ENCODE measurements around the gene RXRA.

RXRA gene

DNA sequence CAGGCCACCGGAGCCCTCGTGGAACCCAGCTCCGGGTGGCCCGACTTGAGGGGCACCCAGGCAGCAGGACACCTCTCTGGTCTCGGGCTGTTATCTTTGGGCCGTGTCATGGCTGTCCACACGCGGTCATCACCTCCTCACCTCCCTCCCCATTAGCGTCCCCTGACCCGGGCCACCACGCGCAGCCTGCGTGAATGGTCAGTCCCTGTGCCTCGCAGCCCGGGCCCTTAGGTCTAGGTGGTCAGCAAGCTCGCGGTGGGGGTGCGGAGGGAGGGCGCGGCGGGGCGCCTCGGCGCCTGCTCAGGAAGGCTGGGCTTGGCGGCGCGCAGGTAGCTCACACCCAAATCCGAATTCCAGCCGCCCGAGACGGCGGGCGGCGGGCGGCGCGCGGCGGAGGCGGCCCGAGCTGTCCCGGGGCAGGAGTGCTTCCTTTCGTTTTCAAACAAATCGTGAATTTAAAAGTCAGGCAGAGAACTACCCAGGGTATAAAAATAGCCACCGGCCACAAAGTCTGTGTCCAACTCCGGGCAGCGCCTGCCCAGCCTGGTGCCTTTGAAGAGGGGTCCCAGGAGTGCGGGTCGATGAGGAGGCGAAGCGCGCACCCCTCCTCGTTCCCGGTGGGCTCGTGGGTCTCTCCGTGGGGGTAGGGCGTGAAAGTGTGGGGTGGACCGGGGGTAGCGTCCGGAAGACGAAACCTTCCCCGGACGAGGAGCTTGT is 1.0 kb upstream of the RXRA start:
- DNase-seq: no peak

DNA sequence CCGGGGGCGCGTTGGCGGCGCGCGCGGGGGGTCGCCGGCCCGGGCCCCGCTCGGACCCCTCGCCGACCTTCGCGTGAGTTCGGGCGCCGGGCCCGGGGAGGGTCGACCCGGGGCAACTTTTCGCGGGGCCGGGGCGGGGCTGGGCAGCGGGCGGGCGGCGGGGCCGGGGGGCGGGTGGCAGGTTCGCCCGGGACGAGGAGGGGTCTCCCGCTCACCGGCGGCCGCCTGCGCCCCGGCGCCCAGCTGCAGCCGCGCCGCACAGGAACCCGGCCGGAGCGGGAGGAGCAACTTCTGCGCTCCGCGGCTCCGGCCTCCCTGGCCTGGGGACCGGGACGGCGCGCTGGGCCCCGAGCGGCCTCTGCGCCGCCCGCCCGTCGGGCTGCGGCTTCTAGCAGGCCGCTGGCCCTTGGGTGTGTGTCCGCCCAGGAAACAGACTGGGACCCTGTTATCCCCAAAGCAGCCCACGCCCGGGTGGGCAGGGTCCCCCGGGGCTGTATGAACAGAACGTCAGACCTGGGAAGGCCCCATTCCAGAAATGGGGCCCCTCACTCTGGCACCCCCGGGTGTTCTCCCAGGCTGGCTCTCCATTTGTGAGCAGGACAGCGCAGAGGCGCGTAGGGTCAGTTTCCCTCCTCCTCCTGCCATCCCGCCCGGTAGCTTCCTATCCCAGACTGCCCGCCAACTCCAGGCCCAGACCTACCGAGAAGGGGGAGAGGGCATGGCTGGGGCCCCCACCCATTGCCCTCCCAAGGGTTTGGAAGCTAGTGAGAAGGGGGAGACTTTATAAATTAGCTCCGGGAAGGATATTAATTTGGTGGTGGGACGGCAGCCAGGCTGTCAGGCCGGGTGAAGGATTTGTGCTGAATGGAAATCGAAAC is 708 bp downstream of the RXRA start:
- DNase-seq: no peak

DNA sequence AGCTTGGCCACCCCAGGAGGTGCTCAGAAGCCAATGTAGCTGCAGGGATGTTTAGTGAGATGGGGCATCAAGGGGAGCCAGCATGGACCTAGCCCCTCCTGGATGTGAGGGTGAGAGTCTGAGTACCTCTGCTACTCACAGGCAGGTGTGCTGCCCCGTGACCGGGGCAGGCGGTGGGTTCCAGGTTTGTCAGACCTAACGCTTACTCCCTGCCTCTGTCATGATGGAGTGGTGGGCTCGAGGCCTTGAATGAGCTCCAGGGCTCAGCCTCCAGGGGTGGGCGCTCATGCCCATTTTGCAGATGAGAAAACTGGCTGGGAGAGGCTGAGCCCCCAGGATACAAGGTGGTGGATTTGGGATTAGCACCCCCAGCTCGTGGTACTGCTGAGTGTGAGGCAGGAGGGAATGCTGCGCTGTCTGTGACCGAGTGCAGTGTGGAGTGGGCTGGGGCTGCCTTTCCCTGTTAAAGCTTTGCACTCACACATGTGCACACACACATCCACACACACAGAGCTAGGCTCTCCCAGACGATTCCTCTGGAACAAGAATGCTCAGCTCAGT is 1.5 kb downstream of the RXRA start:
- no peak for DNase-seq

DNA sequence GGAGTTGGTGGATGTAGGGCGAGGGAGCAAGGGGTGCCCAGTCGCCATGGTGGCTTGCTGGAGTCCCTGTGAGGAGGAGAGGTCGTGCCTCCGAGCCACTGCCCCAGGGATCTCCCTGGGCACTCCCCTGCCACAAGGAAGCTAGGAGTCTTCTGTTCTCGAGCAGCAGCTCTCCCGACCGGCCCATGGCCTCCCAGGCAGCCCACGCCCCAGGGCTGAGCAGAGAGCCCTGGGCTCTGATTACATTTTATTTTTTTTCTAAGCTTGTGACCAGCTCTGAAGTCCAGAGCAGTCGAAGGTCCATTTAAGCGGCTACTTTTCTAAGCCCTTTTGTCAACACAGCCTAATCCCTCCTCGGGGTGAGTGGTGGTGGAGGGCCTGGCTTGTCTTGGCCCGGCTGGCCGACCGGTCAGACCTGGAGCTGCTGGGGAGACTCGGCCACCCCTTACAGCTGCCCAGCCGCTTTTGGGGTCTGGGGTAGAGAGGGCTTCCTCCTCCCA is 2.1 kb downstream of the RXRA start:
- no peak for DNase-seq

DNA sequence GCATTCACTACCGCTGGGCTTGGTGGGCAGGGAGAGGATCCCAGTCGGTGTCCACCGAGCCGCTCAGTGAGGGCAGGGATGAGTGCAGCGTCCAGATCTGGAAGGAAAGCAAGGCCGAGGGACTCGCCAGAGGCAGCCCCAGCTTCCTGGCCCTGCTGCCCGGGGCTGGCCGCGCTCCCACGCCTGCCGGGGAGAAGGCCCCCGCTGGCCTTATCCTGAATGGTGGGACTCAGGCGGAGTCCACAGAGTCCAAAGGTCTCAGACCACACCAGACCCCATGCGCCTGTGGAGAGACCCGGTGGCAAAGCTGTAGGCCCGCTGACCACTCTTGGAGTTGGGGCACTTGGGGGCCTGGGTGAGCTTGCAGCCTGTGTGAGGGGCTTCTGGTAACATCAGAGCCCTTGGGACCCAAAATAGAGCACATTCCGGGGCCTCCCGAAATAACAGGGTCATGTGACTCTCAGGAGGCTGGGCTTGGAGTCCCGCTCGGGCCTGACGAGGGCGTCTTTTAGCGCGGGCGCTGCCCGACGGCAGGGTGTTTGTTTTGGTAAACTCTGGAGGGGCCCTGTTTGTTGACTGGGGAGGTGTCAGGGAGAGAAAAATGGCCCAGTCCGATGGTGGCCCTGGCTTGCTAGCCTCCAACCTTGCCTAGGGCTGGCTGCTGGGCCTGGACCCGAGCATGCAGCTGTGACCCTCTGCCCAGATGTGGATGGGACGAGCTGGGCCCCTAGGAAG is 2.8 kb downstream of the RXRA start:
- DNase-seq: no peak

DNA sequence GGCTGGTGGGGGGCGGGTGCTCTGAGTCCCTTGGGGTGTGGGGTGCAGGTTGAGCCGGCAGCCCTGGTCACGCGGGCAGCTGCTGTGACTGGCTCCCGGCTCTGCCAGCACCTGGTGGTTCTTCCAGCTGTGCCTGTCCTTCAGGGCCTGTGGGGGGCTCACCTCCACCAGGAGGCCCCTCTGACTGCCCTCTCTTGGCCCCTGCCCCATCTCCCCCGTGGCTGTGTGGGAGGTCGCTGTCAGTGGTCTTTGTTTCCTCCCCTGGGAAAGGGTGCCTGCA is 3.3 kb downstream of the RXRA start:
- no peak for DNase-seq

DNA sequence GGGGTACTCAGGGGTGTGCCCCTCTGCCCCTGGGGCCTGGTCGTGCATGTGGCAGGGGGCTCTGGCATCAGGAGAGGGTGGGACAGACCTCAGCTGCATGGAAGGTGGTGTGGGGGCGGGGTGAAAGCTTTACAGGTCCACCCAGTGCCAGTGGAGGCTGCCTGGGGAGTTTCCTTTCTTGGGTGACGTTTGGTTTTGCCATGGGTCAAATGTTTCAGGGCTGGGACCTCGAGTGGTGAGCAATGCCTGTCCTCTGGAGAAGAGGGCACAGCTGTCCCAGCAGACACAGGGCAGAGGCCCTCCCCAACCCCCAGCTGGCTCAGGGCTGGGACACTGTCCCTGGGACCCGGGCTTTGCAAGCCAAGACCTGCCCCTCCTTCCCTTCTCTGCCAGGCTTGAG is 3.6 kb downstream of the RXRA start:
- DNase-seq: no peak

DNA sequence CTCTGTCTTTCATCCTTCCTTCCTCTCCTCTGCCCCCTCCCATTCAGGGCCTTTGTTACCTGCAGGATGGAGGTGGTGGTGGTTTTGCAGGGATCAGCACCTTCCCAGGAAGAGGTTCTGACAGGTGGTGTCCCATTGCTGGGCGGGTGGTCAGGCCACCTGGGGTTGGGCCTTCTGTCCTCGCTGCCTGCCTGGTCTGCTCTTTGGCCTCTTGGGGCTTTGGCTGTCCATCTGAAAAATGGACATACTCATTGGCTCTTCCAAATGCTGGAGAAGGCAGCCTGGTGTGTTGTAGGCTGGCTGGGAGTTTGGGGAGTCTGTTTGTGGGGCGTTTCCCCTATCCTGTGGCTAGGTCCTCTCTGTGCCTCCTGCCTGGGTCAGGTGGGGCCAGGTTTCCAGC is 4.3 kb downstream of the RXRA start:
- no peak for DNase-seq

DNA sequence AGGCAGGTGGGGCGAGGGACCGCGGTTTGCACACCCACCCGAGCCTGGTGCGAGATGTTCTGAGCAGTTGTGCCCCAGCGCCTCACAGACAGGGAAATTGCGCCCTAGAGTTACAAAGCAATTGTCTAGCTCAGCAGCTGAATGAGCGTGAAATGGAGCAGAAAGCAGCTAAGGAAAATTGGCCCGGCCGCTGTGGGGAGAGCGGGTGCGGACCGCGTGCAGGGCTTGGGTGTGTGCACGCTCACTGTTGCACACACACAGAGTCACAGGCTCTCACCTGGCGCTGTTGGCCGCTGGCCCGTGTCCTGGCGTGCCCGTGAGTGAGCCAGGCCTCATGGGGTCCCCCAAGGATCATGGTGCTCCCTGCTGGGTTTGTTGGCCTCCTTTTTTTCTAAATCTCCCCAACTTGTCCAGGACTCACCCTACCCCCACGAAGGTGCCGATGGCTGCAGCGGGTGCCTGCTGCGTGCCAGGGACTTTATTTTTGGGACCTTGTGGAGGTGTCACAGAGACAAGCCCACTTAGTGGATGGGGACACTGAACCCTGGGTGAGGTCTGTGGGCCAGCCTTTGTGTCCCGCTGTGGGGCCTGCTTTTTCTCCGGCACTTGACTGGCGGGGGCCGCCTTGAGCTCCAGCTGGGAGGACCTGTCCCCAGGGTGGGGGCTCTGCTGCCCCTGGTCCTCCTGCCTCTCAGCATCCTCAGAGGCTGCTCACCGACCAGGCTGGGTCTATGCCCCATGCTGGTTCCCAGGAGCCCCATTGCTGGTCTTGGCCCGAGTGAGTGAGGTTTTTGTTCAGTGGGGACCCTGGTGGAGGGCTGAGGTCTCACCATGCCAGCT is 5.2 kb downstream of the RXRA start:
- no peak for DNase-seq

DNA sequence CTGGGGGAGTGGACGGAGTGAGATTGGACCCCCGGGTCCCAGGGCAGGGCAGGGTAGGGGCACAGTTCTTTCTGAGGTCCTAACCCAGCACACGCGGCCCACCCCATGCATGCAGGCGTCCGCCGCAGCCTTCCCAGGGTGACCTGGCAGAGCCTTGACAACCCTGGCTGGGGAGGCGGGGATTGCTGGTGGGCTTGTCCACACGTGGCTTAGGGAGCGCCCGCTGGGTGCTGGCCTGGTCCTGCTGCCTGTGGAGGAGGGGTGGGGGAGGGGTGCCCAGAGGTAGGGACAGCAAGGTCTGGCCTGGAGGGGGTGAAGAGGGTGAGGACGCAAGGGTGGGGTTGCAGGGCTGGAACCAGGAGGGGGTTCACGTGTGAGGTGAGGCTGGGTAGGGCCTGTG is 6.0 kb downstream of the RXRA start:
- no peak for DNase-seq

DNA sequence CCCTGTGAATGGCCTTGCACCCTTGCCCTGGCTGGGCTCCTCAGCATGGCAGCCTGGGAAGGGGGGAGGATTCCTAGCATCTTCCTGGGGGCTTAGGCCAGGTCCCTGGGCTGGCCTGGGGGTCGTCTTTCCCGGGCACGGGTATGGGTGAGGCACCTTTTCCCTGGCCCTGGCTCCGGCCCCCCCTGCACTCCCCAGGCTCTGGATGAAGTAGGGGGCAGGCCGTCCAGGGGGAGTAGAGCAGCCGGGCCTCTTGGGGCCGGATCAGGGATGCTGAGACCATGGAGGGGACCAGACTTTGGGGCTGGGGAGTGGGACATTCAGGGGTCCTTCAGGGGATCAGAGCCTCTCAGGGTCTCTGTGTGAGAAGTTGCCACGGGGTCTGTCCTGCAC is 6.6 kb downstream of the RXRA start:
- DNase-seq: no peak

DNA sequence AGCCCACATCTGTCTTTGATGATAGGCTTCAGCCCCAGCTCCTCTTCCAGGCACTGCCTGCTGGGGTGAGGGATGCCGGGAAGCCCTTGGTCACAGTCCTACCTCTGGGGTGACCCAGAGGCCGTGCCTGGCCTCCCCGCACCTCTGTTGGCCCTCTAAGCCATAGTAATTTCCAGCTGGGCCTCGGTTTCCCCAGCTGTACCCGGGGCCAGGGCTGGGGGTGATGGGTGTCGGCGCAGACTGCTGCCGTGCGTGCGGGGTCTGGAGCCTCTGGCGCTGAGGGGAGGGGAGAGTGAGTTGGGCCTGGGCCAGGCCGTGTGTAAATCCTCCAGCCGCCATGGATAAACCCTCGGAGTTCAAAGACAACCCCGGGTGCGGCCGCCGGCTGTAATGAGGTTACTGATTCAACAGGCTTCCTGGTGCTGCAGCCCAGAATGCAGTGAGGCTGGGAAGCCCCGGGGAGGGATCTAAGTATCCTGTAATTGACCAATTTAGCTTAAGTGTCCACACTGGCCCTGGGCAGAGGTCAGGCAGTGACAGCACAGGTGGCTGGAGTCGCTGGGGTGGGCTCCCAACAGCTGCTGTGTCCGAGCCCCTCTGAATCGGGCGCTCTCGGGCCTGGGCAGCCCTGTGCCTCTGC is 7.1 kb downstream of the RXRA start:
- DNase-seq: no peak

DNA sequence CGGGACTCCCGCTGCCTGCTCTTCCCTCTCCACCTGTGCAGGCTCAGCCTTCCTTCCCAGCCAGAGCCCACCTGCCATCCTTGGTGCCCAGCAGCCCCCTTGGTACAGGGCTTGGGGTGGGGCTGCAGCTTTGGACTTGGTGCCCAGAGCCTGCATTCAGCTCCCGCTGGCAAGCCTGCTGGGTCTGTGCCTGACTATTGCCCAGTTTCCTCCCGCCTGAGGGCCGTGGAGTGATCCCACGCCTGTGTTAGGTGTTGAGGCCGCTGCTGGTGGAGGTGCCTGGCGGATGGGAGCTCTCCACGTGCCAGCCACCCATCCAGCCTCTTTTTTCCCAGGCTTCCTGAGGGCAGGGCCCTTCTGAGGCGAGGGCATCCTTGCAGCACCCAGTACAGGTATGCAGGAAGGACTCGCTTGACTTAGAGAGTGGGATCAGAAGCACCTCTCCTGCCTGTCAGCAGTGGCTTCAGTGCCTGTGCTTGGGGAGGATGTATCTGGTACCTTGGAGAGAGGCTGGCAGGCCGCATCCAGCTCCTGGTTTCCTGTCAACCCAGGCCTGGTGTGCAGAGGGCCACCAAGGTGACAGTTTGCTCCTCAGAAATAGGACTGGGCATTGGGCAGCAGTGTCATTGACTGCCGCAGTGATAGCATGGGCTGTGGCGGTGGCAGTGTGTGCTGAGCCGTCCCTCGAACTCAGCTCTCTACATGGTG is 7.8 kb downstream of the RXRA start:
- no peak for DNase-seq

DNA sequence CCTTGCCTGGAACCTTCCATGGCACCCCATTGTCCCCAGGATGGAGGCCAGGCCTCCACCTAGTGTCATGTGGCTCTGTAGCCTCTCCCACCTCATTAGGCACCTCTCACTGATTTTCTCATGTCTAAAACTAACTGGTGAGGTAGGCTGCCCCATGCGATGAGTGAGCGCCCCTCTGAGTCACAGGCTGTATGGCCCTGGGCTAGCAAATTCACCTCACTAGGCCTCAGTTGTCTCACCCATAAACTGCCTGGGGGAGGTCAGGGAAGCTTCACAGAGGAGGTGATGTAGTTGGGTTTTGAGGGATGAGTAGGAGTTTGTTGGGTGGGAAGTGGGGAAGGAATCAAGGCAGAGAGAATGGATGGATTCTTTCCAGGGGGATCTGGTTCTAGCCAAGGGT is 8.8 kb downstream of the RXRA start:
- no peak for DNase-seq

DNA sequence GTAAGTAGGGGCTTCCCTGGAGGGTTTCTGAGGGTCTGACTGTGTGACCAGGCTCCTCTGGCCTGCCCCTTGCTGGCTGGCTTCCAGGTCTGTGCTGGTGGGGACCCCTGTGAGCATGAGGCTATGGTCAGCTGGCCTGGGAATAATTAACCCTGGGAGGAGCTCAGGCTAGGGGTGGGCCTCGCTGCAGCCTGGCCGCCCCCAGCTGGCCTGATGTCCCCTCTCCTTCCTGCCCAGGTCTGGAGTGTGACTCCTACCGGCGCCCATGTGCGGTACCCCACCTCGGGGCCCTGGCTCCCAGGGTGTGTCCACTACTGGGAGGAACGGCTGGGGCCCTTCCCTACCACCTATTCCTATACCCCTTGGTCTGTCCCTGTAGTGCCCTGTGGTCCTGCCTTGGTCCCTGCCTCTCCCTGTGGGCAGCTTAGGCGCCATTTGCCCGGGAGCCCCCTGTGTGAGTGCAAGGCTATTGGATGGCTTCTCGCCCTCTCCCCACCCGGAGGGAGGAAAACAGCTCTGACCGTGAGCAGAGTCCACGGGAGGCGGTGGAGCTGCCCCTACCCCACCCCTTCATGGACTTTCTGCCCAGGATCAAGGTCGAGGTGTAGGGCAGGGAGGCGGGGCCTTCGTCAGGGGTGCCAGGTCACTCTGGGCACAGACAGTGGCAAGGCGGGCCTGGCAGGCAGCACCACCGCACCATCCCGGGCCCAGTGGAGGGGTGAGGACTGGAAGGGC is 9.4 kb downstream of the RXRA start:
- no peak for DNase-seq

DNA sequence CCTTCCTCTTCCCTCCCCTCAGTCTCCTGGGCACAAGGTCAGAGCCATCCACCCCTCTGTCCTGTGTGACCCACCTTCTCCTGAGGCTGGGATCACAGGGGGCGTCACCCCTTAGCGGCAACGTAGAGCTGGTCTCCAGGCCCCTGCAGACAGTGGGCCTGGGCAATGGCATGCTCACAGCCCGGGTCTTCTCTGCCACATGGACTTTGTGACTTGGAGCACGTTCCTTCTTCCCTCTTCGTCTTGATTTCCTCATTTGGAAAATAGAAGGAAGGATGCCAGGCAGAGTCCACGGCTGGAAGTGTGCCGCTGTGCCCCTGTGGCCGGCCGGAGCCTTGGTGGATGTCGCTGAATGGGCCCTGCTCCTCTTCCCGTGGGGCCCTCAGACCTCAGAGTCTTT is 10.0 kb downstream of the RXRA start:
- DNase-seq: no peak

DNA sequence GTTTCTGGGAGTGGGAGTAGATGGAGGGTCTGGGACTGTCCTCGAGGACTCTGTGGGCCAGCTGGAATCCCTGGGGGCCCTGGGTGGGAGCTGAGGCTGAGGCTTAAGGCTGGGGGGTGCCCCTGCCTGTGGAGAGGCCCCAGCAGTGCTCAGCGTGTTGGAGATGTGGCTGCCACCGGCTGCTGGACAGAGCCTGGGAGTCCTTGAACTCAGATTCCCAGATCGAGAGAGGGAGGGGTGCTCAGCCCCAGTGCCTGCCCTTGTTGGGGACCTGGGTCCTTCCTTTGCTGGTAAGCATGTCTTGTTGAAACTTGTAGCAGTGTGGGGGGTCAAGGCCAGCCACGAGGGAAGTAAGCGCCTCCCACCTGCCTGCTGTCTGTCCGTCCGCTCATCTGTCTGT is 10.7 kb downstream of the RXRA start:
- DNase-seq: no peak

DNA sequence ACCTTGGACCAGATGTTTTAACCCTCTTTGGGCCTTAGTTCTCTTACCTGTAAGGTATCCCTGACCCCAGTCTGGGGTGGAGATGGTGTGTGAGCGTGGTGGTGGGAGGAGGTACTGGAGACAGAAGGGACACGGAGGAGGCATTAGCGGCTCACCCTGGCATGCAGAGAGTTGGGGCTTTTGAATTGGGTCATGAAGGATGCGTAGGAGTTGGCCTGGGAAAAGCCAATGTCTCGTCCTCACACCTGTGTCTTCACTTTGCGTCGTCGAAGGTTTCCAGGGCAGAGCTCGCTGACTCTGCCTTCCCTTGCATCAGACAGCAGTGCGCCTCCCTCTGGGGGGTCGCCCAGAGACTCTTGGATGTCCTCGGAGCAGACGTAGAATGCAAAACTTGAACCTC is 11.2 kb downstream of the RXRA start:
- no peak for DNase-seq

DNA sequence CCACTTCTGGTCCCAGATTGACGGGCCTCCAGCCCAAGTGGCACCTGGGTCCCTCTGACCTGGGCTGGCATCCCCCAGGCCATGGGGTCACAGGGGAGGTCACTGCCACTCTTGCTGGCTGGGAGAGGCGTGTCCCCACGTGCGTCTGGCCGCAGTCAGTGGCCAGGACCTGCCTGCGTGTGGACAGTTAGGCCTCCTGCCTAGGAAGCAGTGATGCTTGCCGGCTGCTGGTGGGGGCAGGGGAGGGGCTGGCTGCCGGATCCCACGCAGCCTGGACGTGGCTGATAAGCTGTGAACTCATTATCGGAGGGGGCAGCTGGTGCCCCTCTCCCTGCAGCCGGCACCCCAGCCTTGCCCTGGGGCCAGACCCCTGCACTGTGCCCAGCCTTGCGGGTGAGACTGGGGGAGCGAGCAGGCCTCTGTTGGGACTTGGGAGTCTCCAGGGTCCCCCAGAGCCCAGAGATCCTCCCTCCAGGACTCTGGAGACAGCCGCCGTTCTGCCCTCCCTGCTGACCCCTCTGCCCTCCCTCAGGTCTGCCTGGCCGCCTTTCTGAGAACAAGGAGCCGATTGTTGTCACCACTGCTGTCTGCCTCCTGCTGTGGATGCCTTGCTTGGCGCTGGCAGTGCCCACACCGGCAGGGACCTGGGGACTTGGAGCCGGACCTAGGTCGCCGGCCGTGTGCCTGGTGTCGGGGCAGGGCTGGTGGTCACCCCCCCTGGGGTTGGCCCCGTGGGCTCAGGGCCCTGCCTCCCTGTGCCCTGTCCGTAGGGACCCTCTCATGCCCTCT is 12.3 kb downstream of the RXRA start:
- DNase-seq: peak in 1 of 2 donors; percentile 40

All from hippocampal formation (tissue), 2 donors.